Stimulated activated CD8-positive, alpha-beta memory T cell treated with anti-CD3 and anti-CD28 coated beads, Interleukin-15, amount 100 ng/mL, for 4 hours (primary cell): ENCODE data around the gene EID2B.

Source experiments
- DNase-seq, 2 donors: peaks; one replicate each; pipeline ENCODE4 v3.0.0-alpha.2; 2020; ENCODE audit warnings: low read depth in 2 of 2

Gene EID2B

GRCh38 chr19:39532233-39533002, at the start of gene EID2B:
Gene EID2B (minus strand): TSS chr19:39532852. CDS start chr19:39532802, 50 bp downstream.
- DNase-seq = peak; percentile 86 to 87

DNA sequence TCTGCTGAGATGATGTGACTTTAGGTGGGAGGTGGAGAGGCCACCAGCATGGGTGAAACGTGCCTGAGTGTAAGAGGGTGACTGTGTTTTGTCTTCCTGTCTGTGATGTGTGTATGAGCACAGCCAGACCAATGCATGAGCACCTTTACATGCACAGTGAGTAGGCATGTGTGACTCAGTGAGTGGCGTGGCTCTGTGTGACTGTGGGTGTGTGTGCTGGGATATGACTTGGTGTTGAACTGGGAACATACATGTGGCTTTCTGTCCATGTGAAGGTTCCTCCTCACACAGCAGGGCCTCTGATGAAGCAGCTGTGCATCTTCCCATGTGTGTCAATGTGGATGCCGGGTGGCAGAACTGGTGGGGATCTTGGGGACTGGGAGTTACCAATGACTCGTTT, 49.8 kb upstream of the EID2B start:
- no peak for DNase-seq

- no peak for DNase-seq
Observed at GRCh38 chr19:39568604-39569003, 36.0 kb upstream of the EID2B start.

DNA sequence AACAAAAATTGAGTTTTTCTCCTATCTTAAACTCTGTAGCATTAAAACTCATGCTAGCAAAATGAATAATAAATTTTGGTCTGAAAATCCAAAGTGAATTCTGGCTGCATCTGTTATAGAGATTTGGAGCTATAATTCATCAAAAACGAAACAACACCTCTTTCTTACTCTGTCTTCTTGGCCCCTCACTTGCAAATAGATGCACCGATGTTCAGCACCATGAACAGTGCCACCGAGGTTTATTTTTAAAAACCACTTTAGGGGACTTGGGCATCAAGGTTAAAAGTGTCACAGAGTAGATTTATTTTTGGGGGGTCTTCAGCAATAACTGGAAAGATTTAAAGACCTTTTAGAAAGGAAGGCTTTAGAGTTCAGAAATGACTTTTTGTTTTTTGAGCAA, 33.4 kb upstream of the EID2B start:
- DNase-seq = no peak

DNA sequence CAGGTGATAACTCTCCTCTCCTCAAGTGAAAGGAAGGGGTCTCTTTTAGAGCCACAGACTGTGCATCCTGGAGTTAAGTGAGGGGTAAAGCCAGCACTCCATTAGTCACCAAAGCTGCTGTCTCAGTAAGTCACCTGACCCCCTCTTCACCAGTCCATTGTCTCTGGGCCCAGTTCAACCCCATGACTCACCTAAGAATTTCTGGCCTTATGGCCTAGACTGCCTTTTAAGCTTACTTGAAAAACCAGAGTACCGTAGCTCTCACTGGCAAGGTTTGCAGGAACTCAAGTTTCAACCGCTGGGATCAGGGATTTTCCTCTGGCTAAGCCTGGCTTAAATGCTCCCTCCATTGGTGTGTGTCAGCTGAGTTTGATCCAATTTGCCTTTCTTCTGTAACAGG, 30.8 kb upstream of the EID2B start:
- no peak for DNase-seq

DNA sequence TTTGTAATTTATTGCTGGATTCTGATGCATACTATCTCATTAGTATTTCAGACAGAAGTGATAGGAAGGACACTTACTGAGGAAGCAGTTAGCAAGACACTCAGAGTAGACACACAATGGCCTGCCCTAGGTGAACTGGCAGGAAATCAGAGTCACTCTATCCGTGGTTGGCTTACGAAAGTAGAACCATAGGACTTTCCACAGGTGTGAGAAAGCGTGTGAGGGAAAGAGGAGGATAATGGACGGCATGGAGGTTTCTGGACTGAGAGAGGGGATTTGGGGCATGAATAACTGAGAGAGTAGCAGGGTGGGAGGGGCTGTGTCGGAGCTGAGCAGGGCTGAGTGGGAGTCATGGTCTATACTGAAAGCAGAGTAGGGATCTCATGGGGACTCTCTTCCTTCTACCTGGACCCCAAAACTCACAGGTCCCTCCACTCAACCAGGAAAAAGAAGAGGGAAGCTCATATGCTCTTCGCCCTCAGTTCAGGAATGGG, 26.0 kb upstream of the EID2B start:
- DNase-seq = no peak

- no peak for DNase-seq
Observed at GRCh38 chr19:39557811-39558623, 25.4 kb upstream of the EID2B start.

DNA sequence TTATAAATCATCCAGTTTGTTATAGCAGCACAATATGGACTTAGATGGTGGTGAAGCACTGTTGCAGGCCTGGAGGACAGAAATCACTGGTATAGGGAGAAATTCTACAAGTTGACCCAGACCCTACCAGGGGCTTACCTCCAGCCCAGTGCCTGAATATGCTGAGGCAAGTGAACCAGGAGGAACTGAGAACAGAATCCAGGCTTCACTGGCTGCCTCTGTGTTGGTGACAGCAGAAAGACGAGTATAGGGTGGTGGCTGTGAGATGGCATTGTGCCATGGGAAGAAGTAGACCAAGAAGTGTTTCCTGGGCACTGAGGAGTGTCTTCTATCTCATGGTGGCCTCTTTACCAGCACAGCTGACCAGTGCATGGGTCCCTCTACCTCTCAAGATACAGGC, 23.2 kb upstream of the EID2B start:
- no peak for DNase-seq

DNA sequence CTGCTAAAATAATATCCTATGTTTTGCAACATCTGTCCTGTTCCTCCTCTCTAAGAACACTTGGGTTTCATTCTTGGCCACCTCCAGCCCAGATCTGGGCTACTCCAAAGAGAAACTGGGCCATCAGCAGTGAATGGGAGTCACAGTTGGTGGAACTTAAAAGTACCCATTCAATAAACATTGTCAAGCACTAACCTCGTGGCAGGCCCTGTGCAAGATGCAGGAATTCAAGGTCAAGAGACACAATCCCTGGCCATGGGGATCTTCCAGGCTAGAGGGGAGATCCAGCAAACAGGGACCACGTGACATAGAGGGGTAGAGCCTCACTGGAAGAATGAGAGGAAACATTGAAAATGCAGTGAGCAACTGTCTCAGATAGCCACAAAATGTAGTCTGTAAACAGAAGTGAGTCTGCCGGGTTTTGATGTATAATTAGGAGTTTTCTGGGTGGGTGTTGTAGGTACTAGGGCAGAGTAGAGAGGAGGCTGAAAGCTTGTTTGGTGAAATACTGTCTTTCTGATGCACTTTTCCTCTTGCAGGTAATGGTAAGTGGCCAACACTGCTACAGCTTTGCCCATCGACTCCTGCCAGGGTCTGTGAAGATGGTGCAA, 22.2 kb upstream of the EID2B start:
- DNase-seq = no peak

DNA sequence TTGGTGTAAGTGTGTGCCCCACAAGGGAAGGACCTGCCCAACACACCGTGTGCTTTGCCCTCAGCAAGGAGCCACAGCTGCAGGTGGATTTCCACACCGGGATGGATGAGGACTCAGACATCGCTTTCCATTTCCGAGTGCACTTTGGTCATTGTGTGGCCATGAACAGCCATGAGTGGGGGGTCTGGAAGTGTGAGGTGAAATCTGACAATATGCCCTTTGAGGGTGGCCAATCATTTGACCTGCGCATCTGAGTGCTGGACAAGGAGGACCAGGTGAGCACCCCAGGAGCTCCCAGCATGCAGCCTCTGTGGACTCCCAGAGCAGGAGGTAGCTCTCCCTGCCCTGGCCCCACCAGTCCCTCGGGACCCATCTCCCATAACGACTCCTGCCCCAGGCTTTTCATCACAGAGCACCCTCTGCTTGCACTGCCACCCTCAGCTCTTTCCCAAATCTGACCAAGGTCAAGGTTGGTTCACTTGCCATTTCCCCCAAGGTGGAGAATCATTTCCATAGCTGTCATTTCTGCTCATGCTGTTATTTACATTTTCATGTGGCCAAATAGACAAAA, 20.5 kb upstream of the EID2B start:
- no peak for DNase-seq

GRCh38 chr19:39550197-39550596, 17.5 kb upstream of the EID2B start:
- no peak for DNase-seq

GRCh38 chr19:39546599-39546998, 13.9 kb upstream of the EID2B start:
- no peak for DNase-seq

DNA sequence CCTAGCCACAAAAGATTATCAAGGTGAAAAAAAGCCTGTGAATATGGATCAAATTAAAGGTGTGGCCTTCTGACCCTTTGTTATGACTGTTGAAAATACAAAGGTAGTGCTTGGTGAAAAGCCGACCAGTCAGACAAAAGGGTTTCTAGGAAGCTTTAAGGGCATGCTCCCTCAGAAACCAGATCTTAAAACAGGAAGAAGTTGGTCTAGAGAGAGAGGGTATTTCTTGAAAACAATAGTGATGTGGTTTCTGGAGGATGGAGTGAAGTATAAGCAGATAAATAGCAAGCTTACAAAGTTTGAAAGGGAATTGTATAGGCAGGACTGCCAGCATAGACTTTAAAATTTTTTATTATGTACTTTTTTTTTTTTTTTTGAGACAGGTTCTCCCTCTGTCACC, 12.3 kb upstream of the EID2B start:
- no peak for DNase-seq

DNA sequence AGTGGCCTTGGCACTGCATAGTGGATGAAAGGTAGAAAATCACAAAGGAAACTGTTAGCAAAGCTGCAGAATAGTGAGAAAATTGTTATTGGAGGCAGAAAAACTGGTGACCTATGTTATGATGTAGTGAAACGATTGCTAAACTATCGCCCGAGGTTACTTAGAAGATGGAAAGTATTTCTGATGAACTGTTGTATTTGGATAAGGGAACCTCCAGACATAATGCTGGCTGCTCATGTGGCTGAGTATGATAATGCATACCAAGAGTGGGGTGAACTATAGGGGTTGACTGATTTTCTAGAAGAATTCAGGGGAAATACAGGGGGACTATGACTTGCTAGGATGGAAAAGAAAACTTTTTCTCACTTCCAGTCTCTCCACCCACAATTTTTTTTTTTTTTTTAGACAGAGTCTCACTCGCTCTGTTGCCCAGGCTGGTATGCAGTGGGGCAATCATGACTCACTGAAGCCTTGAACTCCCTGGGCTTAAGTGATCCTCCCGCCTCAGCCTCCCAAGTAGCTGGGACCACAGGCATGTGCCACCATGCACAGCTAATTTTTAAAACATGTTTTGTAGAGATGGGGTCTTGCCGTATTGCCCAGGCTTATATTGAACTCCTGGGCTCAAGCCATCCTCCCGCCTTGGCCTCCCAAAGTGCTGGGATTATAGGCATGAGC, 11.7 kb upstream of the EID2B start:
- no peak for DNase-seq

GRCh38 chr19:39543477-39543857, 10.8 kb upstream of the EID2B start:
- DNase-seq = no peak

GRCh38 chr19:39542206-39542605, 9.6 kb upstream of the EID2B start:
- DNase-seq = no peak

DNA sequence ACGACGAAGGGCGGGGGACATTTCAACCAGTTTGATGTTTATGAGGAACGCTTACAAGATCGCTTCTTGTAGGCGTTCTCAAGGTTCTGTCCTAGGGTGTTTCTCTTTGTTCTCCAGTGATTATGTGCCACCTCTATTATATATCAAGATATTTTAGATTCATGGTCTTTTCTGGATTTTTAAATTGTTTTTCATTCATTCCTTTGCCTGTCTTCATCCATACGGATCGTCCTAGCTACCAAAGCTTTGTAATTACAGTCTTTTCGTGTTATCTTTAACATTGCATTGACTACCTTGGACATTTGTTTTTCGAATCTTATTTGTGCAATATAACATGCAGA, 7.7 kb upstream of the EID2B start:
- no peak for DNase-seq

- peak; percentile 84 to 89 for DNase-seq
Observed at GRCh38 chr19:39539518-39540332, 7.1 kb upstream of the EID2B start, which contains the start of gene EID2. Gene EID2 (minus strand): TSS chr19:39540161. CDS start chr19:39540079, 82 bp downstream.

DNA sequence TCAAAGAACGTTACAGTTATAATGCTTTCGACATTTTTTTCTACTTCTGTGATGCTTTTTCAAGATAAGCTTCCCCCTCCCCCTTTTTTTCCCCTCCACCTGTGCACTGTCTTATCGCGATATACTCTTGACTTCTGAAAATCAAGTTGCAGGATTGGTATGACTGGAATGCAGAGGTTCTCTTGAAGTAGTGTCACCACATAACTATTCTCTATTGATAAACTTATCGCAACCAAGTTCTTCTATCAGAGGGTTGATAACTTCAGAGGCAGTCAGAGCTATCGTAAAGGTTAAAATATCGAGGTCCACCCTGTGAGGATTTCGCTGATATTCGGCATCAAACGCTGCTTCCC, 6.5 kb upstream of the EID2B start:
- no peak for DNase-seq

DNA sequence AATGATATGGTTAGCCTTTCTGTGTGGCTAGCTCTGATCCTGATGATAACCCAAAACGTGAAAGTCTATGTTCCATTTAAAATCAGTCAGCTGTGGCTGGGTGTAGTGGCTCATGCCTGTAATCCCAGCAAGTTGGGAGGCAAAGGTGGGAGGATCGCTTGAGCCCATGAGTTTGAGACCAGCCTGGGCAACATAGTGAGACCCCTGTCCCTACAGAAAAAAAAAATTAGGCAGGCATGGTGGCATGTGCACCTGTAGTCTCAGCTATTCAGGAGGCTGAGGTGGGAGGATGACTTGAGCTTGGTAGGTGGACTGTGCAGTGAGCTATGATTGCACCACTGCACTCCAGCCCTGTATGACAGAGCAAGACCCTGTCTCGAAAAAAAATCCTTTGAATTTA, 1.1 kb upstream of the EID2B start:
- DNase-seq = no peak

DNA sequence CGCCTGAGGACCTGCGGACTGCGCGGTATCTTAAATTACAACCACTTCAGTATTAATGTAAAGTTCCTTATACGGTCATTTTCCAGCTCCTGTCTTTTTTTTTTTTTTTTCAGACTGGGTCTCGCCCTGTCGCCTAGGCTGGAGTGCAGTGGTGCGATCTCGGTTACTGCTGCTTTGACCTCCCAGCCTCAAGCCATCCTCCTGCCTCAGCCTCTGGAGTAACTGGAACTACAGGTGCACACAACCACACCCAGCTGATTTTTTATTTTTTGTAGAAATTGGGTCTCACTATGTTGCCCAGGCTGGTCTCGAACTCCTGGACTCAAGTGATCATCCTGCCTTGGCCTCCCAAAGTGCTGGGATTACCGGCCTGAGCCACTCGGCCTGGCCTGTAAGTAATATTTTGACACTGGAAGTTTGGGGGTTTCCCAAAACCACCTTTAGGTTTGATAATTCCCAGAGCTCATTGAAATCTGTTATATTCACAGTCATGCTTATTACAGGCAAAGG, 406 bp upstream of the EID2B start:
- no peak for DNase-seq
